Stimulated activated memory B cell treated with anti-CD40 and anti-IgM and Interleukin-4, amounts not matched to agents 10 μg/mL and 1 μg/mL and 100 μg/mL, for 72 hours (primary cell): ENCODE measurements around the gene TLX2.

Experiments
- ATAC-seq: fragments of 150-1000 bp; cut with Tn5 transposase; 2 replicates; pipeline ENCODE4 v1.10.0; 2021
- H3K27ac Mint-ChIP-seq: one replicate; pipeline ENCODE4 v1.8.0; 2022; ENCODE audit warnings: mild to moderate bottlenecking, mixed read lengths
- H3K27me3 Mint-ChIP-seq: one replicate; pipeline ENCODE4 v1.8.0; 2022; ENCODE audit warnings: mixed read lengths
- H3K36me3 Mint-ChIP-seq: one replicate; pipeline ENCODE4 v1.8.0; 2022; ENCODE audit warnings: mixed read lengths
- H3K4me1 Mint-ChIP-seq: one replicate; pipeline ENCODE4 v1.8.0; 2022; ENCODE audit warnings: mixed read lengths
- H3K4me3 Mint-ChIP-seq: one replicate; pipeline ENCODE4 v1.8.0; 2022; ENCODE audit warnings: mild to moderate bottlenecking, moderate library complexity, mixed read lengths
- H3K9me3 Mint-ChIP-seq: one replicate; pipeline ENCODE4 v1.8.0; 2022; ENCODE audit warnings: mixed read lengths

Gene TLX2

DNA sequence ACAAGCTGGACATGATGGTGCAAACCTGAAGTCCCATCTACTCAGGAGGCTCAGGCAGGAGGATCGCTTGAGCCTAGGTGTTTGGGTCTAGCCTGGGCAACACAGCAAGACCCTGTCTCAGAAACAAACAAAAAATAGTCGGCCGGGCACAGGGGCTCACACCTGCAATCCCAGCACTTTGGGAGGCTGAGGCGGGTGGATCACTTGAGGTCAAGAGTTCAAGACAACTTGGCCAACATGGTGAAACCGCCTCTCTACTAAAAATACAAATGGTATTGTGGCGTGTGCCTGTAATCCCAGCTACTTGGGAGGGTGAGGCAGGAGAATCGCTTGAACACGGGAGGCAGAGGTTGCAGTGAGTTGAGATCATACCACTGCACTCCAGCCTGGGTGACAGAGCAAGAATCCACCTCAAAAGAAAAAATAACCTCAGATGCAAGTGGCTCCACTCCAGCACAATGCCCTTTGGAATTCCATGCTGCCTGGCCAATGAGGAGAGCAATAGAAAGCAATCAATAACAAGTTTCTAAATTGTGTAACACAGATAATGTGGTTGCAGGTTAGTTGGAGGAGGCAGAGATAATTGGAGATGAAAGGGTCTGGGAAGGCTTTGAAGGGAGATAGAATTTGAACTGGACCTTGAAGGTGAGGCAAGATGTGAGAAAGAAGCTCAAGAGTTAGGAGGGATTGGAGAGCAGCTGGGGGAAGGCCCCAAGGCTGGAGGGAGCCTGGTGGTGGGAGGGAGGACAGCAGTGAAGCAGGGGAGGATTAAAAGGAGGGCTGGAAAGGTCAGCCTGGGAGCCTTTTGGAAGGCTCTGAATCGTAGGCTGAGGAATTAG is 25.4 kb upstream of the TLX2 start:
- Mint-ChIP-seq H3K9me3 (no peaks in the 10 kb centered on the region), H3K27me3 (no peaks in the 10 kb centered on the region), H3K27ac (no peak overlapping the region), H3K4me1 (peaks cover under 1% of the 10 kb centered on the region), H3K36me3 (peaks cover 59% of the 10 kb centered on the region), H3K4me3 (no peak overlapping the region)
- no peak for ATAC-seq

GRCh38 chr2:74489906-74490305 is 24.3 kb upstream of the TLX2 start:
- peaks cover 65% of the 10 kb centered on the region for H3K36me3 Mint-ChIP-seq
- no peak overlapping the region for H3K27ac Mint-ChIP-seq
- H3K4me3 Mint-ChIP-seq = no peak overlapping the region
- no peaks in the 10 kb centered on the region for H3K27me3 Mint-ChIP-seq
- no peaks in the 10 kb centered on the region for H3K4me1 Mint-ChIP-seq
- no peak for ATAC-seq
- no peaks in the 10 kb centered on the region for H3K9me3 Mint-ChIP-seq

DNA sequence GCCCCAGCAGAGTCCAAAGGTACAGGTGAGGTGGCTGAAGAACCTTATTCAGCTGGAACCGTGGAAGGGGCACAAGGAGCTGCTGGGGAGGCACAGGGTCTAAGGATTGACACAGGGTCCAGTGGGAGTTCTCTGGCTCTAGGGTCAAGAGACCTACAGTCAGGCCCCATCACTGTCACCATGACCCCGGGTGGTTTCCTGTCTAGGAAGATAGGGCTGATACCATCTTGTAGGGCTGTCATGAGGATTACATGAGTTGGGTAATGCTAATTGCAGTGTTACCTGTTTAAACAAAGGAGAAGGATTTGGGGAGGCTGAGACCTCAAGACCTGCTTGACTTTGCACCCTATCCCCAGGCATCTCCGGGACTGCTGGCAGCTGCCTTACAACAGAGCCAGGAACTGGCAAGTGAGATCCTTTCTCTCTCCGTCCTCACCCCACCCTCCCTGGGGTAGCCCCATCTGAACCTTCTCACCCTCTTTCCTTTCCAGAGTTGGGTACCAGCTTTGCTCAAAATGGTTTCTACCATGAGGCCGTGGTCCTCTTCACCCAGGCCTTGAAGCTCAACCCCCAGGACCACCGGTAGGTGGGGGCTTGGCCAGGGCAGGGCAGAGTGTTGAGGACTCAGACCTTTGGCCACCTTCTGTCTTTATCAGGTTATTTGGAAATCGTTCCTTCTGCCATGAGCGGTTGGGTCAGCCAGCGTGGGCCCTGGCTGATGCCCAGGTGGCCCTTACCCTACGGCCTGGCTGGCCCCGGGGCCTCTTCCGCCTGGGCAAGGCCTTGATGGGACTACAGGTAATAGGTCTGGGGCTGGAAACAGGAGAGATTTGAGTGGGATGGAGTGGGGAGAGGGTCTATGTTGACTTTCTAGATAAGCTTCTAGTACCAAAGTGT is 22.4 kb upstream of the TLX2 start:
- no peaks in the 10 kb centered on the region for H3K4me1 Mint-ChIP-seq
- H3K9me3 Mint-ChIP-seq = no peaks in the 10 kb centered on the region
- no peaks in the 10 kb centered on the region for H3K27me3 Mint-ChIP-seq
- peaks cover 55% of the 10 kb centered on the region for H3K36me3 Mint-ChIP-seq
- H3K27ac Mint-ChIP-seq = no peak overlapping the region
- no peak for ATAC-seq
- H3K4me3 Mint-ChIP-seq = no peak overlapping the region

DNA sequence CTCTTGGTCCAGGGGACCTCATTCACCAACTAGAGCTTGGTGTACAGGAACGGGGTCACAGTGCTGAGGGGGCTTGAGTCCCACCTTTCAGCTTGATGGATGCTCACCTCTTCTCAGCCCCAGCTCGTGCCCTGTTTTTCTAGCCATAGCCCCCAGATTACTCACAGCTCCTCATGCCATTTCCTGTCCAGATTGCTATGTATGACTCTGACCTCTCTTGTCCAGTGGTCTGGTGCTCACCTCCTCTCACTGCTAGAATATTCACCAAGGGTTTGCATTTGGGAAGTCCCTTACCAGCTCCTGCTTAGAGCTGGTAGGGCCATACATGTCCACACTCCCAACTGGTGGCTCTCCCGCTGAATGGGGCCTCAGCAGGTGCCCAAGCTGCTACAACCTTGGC is 20.7 kb upstream of the TLX2 start:
- H3K36me3 Mint-ChIP-seq = peaks cover 53% of the 10 kb centered on the region
- H3K27me3 Mint-ChIP-seq = peaks cover 13% of the 10 kb centered on the region
- peaks cover 12% of the 10 kb centered on the region for H3K4me1 Mint-ChIP-seq
- no peak for ATAC-seq
- no peak overlapping the region for H3K4me3 Mint-ChIP-seq
- no peaks in the 10 kb centered on the region for H3K9me3 Mint-ChIP-seq
- H3K27ac Mint-ChIP-seq = no peak overlapping the region

DNA sequence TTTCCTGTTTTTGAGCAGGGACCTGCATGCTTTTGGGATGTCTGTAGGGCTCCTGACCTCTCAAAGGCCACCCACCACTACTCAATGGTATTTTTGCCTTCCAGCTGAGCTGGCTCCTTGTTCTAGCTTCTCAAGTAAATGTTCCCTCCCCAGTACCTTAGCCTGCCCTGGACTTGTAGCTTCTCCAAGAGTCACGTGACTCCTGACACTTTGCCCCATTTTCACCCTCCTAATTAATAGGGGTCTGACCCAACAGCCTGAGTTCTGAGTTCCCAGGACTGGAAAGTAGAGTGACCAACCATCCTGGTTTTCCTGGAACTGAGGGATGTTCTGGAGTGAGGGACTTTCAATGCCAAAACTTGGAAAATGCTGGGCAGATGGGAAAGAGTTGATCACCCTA is 18.8 kb upstream of the TLX2 start:
- peaks cover 39% of the 10 kb centered on the region for H3K36me3 Mint-ChIP-seq
- no peaks in the 10 kb centered on the region for H3K9me3 Mint-ChIP-seq

GRCh38 chr2:74496997-74497776 is 17.1 kb upstream of the TLX2 start:
- Mint-ChIP-seq H3K36me3 (peaks cover 23% of the 10 kb centered on the region), H3K27me3 (peaks cover 48% of the 10 kb centered on the region), H3K4me3 (peak overlapping the region; percentile 74), H3K27ac (peak overlapping the region; percentile 2), H3K4me1 (peaks cover 37% of the 10 kb centered on the region), H3K9me3 (no peaks in the 10 kb centered on the region)
- no peak for ATAC-seq

More for the DNA sequence above, 18.8 kb upstream of the TLX2 start:
- Mint-ChIP-seq H3K4me3 (no peak overlapping the region), H3K27ac (no peak overlapping the region), H3K4me1 (peaks cover 28% of the 10 kb centered on the region), H3K27me3 (peaks cover 32% of the 10 kb centered on the region)
- no peak for ATAC-seq

DNA sequence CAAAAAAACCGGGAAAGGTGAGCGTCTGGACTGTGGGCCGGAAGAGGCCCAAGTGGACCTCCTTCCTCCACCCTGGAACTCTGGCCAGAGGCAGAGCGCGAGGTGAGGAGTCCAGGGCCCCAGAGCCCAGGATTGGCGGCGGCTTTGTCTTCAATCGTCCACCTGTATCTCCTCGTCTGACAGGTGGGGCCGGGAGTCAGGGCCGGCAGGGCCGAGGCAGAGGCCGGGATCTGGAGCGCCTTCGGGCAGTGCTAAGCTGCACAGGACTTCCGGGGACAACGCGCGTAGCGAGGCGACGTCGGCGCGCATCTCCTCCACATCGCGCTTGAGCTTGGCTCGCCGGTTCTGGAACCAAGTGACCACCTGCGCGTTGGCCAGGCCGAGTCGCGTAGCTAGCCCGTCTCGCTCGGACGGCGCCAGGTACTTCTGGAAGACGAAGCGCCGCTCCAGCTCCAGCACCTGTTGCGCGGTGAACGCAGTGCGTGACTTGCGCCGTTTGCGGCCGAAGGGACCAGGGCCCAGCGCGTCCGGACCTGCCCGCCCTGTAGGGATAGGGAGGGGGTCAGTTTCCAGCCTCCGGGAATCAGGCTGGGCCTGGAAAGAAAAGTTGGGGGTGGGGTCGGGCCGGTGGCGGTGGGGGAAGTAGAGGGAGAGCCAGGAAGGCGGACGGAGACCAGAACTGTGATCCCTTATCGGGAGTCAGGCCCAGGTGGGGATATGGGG is 16.3 kb upstream of the TLX2 start:
- Mint-ChIP-seq H3K27me3 (peaks cover 50% of the 10 kb centered on the region), H3K27ac (peak overlapping the region; percentile 2), H3K4me1 (peaks cover 44% of the 10 kb centered on the region), H3K9me3 (no peaks in the 10 kb centered on the region), H3K36me3 (peaks cover 15% of the 10 kb centered on the region), H3K4me3 (peak overlapping the region; percentile 74)
- ATAC-seq = peak; percentile 37

DNA sequence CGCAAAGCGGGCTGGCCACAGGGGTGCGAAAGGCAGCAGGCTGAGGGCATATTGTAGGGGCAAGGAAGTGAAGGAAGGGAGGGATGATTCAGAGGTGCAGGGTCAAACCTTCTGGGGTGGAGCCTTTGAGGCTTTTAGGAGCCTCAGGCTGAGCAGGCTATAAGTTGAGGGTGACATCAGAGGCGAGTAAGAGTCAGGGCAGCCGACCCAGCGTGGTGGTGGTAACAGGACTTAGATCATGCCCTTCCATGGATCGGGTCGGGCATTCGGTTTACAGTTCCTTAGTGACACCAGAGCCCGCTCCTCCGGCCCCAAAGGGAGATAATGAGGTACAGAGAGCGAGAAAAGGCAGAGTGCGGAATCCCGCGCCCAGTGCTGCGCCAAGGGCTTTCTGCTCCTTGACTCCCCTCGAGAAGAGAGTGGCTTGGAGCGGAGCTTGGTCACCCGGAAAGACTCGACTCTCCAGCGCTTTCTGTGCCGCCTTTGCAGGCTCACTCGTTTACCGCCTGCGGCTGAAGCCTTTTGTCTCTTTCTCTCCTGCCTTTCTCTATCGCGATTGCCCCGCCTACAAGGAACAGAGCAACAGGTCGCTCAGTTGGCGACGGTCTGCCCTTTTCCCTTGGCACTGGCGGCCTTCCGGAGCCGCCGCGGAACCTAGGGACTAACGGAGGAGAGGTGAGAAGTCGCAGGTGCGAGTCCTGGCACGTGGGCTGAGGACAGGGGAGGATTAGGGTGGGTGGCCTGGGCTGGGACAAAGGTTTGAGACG is 15.6 kb upstream of the TLX2 start:
- peak overlapping the region; percentile 2 for H3K27ac Mint-ChIP-seq
- no peaks in the 10 kb centered on the region for H3K9me3 Mint-ChIP-seq
- peak overlapping the region; percentile 74 for H3K4me3 Mint-ChIP-seq
- H3K4me1 Mint-ChIP-seq = peaks cover 49% of the 10 kb centered on the region
- H3K27me3 Mint-ChIP-seq = peaks cover 50% of the 10 kb centered on the region
- ATAC-seq = peak; percentile 41
- peaks cover 8% of the 10 kb centered on the region for H3K36me3 Mint-ChIP-seq

- peaks cover 56% of the 10 kb centered on the region for H3K27me3 Mint-ChIP-seq
- H3K4me3 Mint-ChIP-seq = peak within 1 kb of the TSS; percentile 74
- ATAC-seq = no peak
- peaks cover 4% of the 10 kb centered on the region for H3K36me3 Mint-ChIP-seq
- H3K27ac Mint-ChIP-seq = peak within 1 kb of the TSS; percentile 2
- no peaks in the 10 kb centered on the region for H3K9me3 Mint-ChIP-seq
- H3K4me1 Mint-ChIP-seq = peaks cover 56% of the 10 kb centered on the region
Measured at GRCh38 chr2:74499267-74499939, 14.8 kb upstream of the TLX2 start, which contains the start of gene LBX2. Gene LBX2, minus strand, starts transcription at chr2:74499603. Its CDS starts 66 bp downstream, at chr2:74499537.

- H3K9me3 Mint-ChIP-seq = no peaks in the 10 kb centered on the region
- H3K27me3 Mint-ChIP-seq = peaks cover 62% of the 10 kb centered on the region
- no peak overlapping the region for H3K4me3 Mint-ChIP-seq
- peaks cover 62% of the 10 kb centered on the region for H3K4me1 Mint-ChIP-seq
- peaks cover 10% of the 10 kb centered on the region for H3K36me3 Mint-ChIP-seq
- no peak for ATAC-seq
- H3K27ac Mint-ChIP-seq = no peak overlapping the region
Measured at GRCh38 chr2:74499940-74500577, 14.2 kb upstream of the TLX2 start.

DNA sequence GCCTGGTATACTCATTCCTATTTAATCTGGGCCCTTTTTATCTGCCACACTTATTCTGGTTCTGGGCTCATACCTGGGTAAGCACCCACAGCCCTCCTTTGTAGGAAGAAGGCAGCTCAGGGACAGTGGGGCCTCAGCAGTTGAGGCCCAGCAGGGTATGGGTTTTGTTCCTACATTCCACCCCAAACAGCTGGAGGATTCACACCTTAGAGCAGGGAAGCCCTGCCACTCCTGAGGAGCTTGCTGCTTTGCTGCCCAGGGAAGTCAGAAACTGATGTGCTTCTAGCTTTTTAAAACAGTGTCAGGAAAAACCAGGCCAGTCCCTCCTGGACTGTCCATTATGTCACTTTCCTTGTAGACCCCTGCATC is 13.7 kb upstream of the TLX2 start:
- Mint-ChIP-seq H3K4me3 (no peak overlapping the region), H3K27ac (no peak overlapping the region), H3K4me1 (peaks cover 67% of the 10 kb centered on the region), H3K27me3 (peaks cover 62% of the 10 kb centered on the region), H3K36me3 (peaks cover 15% of the 10 kb centered on the region), H3K9me3 (no peaks in the 10 kb centered on the region)
- no peak for ATAC-seq

GRCh38 chr2:74501335-74502071 is 12.7 kb upstream of the TLX2 start:
- H3K4me1 Mint-ChIP-seq = peaks cover 74% of the 10 kb centered on the region
- peaks cover 62% of the 10 kb centered on the region for H3K27me3 Mint-ChIP-seq
- peaks cover 21% of the 10 kb centered on the region for H3K36me3 Mint-ChIP-seq
- no peak for ATAC-seq
- H3K4me3 Mint-ChIP-seq = peak overlapping the region; percentile 55
- H3K9me3 Mint-ChIP-seq = no peaks in the 10 kb centered on the region
- no peak overlapping the region for H3K27ac Mint-ChIP-seq
